Measurements from ENCODE around the gene C11orf68.
A peak's percentile ranks its signal among the peaks of the same experiment; 100 is the strongest.

C11orf68 gene

DNA sequence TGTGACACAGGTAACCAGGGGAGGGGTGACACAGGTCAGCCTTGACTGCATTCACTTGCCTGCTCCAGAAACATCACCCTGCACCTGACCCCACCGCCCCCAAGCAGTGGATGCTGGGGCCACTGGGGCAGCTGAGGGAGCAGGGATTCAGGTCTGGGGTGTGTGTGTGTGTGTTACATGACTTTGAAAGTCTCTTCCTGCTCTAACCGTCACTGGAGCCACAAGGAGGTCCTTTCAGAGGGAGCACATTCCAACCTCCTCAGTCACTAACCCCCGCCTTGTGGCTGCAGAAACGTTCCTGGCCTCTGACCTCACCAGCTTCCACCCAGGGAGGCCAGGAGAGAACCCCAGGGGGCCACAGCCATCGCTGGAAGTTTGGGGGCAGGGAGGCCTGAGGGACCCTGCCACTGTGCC is 15.8 kb downstream of the C11orf68 start:
- DNase-seq (ENCODE audit: low read depth): no peak
- TF ChIP-seq, protein P1, sequence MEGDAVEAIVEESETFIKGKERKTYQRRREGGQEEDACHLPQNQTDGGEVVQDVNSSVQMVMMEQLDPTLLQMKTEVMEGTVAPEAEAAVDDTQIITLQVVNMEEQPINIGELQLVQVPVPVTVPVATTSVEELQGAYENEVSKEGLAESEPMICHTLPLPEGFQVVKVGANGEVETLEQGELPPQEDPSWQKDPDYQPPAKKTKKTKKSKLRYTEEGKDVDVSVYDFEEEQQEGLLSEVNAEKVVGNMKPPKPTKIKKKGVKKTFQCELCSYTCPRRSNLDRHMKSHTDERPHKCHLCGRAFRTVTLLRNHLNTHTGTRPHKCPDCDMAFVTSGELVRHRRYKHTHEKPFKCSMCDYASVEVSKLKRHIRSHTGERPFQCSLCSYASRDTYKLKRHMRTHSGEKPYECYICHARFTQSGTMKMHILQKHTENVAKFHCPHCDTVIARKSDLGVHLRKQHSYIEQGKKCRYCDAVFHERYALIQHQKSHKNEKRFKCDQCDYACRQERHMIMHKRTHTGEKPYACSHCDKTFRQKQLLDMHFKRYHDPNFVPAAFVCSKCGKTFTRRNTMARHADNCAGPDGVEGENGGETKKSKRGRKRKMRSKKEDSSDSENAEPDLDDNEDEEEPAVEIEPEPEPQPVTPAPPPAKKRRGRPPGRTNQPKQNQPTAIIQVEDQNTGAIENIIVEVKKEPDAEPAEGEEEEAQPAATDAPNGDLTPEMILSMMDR (IDR thresholded peaks at IDR 0.05; ENCODE audit: low read depth, low read length, missing control alignments): no peak
- H3K4me3 ChIP-seq (ENCODE audit: low read depth, low read length): no peak overlapping the region

DNA sequence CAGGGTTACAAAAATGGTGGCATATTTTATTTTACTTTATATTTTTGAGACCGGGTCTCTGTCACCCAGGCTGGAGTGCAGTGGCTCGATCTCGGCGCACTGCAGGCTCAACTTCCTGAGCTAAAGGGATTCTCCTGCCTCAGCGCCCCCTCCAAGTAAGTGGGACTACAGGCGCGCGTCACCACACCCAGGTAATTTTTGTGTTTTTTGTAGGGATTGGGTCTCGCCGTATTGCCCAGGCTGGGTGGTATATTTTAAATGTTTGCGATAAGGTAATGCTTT is 18.0 kb downstream of the C11orf68 start:
- H3K4me3 ChIP-seq (ENCODE audit: low read depth, low read length): no peak overlapping the region; the same call in 1 of the 2 replicates
- DNase-seq (ENCODE audit: low read depth): no peak
- TF ChIP-seq, protein P1 (IDR thresholded peaks at IDR 0.05; ENCODE audit: low read depth, low read length, missing control alignments): no peak

DNA sequence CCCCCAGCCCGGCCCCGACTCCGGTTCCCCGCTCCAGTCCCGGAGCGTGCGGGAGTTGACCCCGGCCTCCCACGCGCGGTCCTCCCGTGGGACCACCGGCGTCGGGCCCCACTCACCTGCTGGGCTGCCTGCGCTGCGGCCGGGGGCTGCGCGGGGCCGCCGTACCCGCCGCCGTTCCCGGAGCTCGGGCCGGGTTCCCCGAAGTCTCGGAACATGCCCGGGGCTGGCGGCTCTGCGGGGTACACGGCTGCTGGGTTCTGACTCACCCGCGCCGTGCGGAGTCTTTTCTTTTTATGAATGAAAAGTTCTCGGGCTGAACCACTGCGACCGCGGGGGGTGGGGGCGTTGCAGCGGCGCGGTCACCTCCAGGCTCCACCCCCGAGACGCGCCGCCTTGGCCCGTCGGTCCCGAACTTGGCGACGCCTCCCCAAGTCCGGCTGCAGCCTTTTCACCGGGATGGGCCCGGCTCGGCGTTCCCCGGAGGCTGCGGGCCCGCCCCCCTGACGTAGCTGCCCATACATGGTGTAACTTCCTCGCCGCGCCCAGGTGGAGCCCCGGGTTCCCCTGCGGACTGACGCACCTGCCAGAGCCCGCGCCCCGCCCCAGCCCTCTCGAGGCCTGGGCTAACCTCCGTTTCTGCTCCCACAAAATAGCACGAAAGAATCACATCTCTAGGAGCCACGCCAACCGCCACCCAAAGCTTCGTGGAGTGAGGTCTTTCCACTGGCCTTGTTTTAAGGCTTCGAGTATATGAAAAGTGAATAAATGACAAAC is 18.6 kb downstream of the C11orf68 start, which contains the start of gene FOSL1:
FOSL1 (minus strand) TSS at position 264 of the 774 bp plus-strand sequence; CDS start at position 215, 49 bp downstream.
- TF ChIP-seq, protein P1 (IDR thresholded peaks at IDR 0.05; ENCODE audit: low read depth, low read length, missing control alignments): no peak
- DNase-seq (ENCODE audit: low read depth): peak; percentile 57
- H3K4me3 ChIP-seq (ENCODE audit: low read depth, low read length): peak within 1 kb of the TSS; percentile 56

DNA sequence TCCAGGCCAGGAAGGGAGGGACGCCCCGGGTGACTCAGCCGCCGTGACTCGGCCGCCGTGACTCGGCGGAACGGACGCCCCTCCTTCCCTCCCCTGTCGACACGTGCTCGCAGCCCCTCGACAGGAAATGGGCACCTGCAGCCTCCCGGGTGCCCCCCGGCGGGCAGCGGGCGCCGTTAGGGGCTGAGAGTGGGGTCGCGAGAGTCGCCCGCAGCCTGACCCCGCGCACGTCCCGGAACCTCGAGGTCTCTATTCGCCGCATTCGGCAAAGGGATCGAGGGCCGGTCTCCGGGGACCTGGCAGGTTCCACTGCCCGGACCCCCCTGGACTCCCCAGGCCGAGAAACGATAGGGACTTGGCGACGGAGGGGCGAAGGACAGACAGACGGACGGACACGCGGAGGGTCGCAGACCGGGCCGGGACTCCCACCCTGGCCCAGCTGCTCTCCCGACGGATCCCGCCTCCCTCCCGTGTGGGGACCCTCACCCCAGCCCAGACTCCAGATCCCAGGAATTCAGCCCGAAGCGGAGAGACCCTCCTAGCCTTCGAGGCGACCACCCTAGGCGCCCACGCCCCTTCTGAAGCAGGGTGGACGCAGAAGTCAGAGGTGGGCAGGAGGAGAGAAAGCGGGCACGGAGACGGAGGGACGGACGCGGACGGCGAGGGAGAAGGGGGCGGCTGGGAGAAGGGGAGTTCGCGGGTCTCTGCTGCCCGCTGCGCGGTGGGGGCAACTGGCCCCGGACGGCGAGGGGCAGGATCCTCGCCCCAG is 19.3 kb downstream of the C11orf68 start:
- TF ChIP-seq, protein P1 (IDR thresholded peaks at IDR 0.05; ENCODE audit: low read depth, low read length, missing control alignments): no peak
- peak overlapping the region; percentile 56 for H3K4me3 ChIP-seq (ENCODE audit: low read depth, low read length)
- no peak for DNase-seq (ENCODE audit: low read depth)

DNA sequence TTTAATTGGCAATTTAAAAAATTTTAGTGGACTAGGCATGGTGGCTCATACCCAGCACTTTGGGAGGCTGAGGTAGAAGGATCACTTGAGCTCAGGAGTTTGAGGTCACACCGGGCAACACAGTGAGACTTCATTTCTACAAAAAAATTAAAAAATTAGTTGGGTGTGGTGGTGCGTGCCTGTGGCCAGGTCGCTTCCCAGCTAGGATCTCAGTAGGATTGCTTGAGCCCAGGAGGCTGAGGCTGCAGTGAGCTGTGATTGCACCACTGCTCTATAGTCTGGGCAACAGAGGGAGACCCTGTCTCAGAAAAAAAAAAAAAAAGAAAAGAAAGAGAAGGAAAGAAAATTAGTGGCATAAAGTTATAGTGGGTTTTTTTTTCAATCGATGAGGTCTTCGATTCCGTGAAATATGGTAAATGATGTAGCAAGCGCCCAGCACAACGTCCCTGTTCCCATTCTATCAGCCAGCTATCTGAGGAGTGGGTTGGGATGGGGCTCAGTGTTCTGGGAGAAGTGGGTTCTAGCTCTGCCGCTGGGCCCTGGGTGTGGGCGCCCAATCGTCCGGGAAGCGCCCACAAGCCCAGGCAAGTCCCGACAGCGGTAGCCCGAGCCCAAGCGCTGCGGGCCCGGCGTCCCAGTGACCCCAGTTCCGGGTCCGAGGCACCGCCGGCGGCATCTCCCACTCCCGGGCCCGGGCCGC is 20.1 kb downstream of the C11orf68 start:
- TF ChIP-seq, protein P1 (IDR thresholded peaks at IDR 0.05; ENCODE audit: low read depth, low read length, missing control alignments): no peak
- DNase-seq (ENCODE audit: low read depth): no peak
- H3K4me3 ChIP-seq (ENCODE audit: low read depth, low read length): peak overlapping the region; percentile 56

DNA sequence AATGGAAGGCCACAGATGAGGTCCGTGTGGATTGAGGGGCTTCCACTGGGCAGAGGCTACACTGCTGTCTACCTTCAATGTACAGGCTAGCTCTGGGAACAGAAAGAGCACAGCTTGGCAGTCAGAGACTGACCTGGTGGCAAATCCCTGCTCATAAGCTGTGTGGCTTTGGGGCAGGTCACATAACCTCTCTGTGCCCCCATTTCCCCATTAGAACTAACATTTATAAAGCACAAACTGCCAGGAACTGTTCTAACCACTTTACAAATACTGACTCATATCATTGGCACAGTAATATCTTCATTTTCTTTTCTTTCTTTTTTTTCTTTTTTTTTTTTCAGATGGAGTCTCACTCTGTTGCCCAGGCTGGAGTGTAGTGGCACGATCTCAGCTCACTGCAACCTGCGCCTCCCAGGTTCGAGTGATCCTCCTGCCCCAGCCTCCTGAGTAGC is 21.8 kb downstream of the C11orf68 start:
- H3K4me3 ChIP-seq (ENCODE audit: low read depth, low read length): no peak overlapping the region
- no peak for DNase-seq (ENCODE audit: low read depth)
- TF ChIP-seq, protein P1 (IDR thresholded peaks at IDR 0.05; ENCODE audit: low read depth, low read length, missing control alignments): no peak
